Panc1 (cell line): Measurements from ENCODE around the gene CMKLR1. TPM values are rescaled to one million over a fixed set of nuclear protein-coding genes. Genes with fewer than 3 reads are reported as not detected.

Source experiments
- ATAC-seq: fragments of 200-7000 bp; cut with Tn5 transposase; 2 replicates; pipeline ENCODE4 v1.9.1; 2020; ENCODE audit warnings: mild to moderate bottlenecking, moderate library complexity
- BruUV-seq: library from RNA; stranded (reverse); fragments of 400-500 nt; replicated peaks from 2 replicates; lab custom pipeline; 2021; lab: Mats Ljungman, UMichigan
- CTCF ChIA-PET: fragments of 300-600 bp; sonication (Branson Sonifier 250); formaldehyde crosslinking; loops from one replicate; lab custom pipeline; 2022; ENCODE audit warnings: antibody characterized with exemption; lab: Charles Lee
- POLR2A ChIA-PET: fragments of 300-600 bp; sonication (Branson Sonifier 250); formaldehyde crosslinking; loops from one replicate; lab custom pipeline; 2022; ENCODE audit warnings: antibody characterized with exemption; lab: Charles Lee
- DNase-seq: peaks from one replicate; pipeline ENCODE4 v3.0.0-alpha.2; 2010; ENCODE audit warnings: low read depth, low spot score
- H3K27ac ChIP-seq: 2 replicates; pipeline ENCODE4 v1.5.1; 2011; ENCODE audit warnings: mild to moderate bottlenecking, low read length, inconsistent platforms
- H3K27me3 ChIP-seq: fragments of 200-500 bp; sonication (Bioruptor generic); 2 replicates; pipeline ENCODE4 v1.6.0; 2014; ENCODE audit warnings: low read length, inconsistent platforms; ENCODE audit not compliant: control insufficient read depth, insufficient read depth
- H3K36me3 ChIP-seq: fragments of 200-500 bp; sonication (Bioruptor generic); 2 replicates; pipeline ENCODE4 v1.5.1; 2014; ENCODE audit warnings: inconsistent platforms, mild to moderate bottlenecking, low read length, moderate library complexity; ENCODE audit not compliant: control insufficient read depth, insufficient read depth
- H3K4me1 ChIP-seq: 2 replicates; pipeline ENCODE4 v1.5.1; 2011; ENCODE audit warnings: inconsistent platforms, mild to moderate bottlenecking, low read length, moderate library complexity; ENCODE audit not compliant: control insufficient read depth, insufficient read depth
- H3K4me3 ChIP-seq, 2 experiments: 2 replicates each; pipeline ENCODE4 v1.5.1; 2011 to 2012; ENCODE audit warnings: low read depth in 2 of 2, low read length in 2 of 2, mild to moderate bottlenecking in 2 of 2, inconsistent platforms in 1 of 2, moderate library complexity in 1 of 2
- H3K9me3 ChIP-seq: fragments of 200-500 bp; sonication (Bioruptor generic); 2 replicates; pipeline ENCODE4 v1.5.1; 2014; ENCODE audit warnings: low read depth, mild to moderate bottlenecking, inconsistent platforms, low read length, moderate library complexity; ENCODE audit not compliant: control insufficient read depth, insufficient read depth
- CTCF ChIP-seq: fragments of 450-650 bp; IDR thresholded peaks from 2 replicates; pipeline ENCODE4 v1.5.1; 2017; ENCODE audit warnings: mild to moderate bottlenecking
- POLR2AphosphoS5 ChIP-seq: IDR thresholded peaks from 2 replicates; pipeline ENCODE4 v1.6.1; 2012; ENCODE audit warnings: mild to moderate bottlenecking, low read depth, low read length, moderate library complexity
- SIN3A ChIP-seq: IDR thresholded peaks from 2 replicates; pipeline ENCODE4 v1.6.1; 2012; ENCODE audit warnings: low read depth, mild to moderate bottlenecking, low read length, moderate library complexity, borderline replicate concordance; ENCODE audit not compliant: insufficient read depth
- TCF7L2 ChIP-seq: IDR thresholded peaks from 2 replicates; pipeline ENCODE4 v1.6.1; 2011; ENCODE audit warnings: mild to moderate bottlenecking, low read depth, low read length, inconsistent platforms
- in situ Hi-C: cut with HindIII; loops from 2 replicates; pipeline ENCODE4 v1.10.0; 2016; ENCODE audit warnings: low sequenced_read_pairs, low pct_unique_long_range_greater_than_20kb
- intact Hi-C: fragments of 100-400 bp; cut with micrococcal nuclease; formaldehyde crosslinking; loops from one replicate; pipeline ENCODE4 v1.10.0; 2022; ENCODE audit not compliant: unreplicated experiment
- total RNA-seq: library from RNA; stranded (reverse); gene quantifications from one replicate; pipeline ENCODE4 v1.2.1, GENCODE V29; 2021; ENCODE audit not compliant: unreplicated experiment
- TF ChIP-seq, protein P1 (sequence below), 2 experiments: IDR thresholded peaks; 2 replicates each; pipeline ENCODE4 v1.6.1; 2011 to 2012; ENCODE audit warnings: low read depth in 2 of 2, control low read depth in 1 of 2, low read length in 1 of 2, mild to moderate bottlenecking in 1 of 2, moderate library complexity in 1 of 2; ENCODE audit not compliant: insufficient read depth in 1 of 2

CMKLR1 gene
- total RNA-seq, 1 experiment from 2014 or later, result 0.03 TPM

GRCh38 chr12:108301346-108301745 is 37.8 kb downstream of the CMKLR1 start:
- no peak for DNase-seq
- TF ChIP-seq CTCF (no peak), POLR2AphosphoS5 (no peak)
- TF ChIP-seq, protein P1, sequence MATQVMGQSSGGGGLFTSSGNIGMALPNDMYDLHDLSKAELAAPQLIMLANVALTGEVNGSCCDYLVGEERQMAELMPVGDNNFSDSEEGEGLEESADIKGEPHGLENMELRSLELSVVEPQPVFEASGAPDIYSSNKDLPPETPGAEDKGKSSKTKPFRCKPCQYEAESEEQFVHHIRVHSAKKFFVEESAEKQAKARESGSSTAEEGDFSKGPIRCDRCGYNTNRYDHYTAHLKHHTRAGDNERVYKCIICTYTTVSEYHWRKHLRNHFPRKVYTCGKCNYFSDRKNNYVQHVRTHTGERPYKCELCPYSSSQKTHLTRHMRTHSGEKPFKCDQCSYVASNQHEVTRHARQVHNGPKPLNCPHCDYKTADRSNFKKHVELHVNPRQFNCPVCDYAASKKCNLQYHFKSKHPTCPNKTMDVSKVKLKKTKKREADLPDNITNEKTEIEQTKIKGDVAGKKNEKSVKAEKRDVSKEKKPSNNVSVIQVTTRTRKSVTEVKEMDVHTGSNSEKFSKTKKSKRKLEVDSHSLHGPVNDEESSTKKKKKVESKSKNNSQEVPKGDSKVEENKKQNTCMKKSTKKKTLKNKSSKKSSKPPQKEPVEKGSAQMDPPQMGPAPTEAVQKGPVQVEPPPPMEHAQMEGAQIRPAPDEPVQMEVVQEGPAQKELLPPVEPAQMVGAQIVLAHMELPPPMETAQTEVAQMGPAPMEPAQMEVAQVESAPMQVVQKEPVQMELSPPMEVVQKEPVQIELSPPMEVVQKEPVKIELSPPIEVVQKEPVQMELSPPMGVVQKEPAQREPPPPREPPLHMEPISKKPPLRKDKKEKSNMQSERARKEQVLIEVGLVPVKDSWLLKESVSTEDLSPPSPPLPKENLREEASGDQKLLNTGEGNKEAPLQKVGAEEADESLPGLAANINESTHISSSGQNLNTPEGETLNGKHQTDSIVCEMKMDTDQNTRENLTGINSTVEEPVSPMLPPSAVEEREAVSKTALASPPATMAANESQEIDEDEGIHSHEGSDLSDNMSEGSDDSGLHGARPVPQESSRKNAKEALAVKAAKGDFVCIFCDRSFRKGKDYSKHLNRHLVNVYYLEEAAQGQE (IDR thresholded peaks at IDR 0.05; ENCODE audit: insufficient read depth in 1 of 2, low read depth in 2 of 2, low read length in 1 of 2), result no peak
- H3K36me3 ChIP-seq, result no peaks in the 10 kb centered on the region
- H3K4me1 ChIP-seq, result no peaks in the 10 kb centered on the region
- BruUV-seq, result no TSS peak
- H3K27me3 ChIP-seq, result no peaks in the 10 kb centered on the region
- POLR2A ChIA-PET, result no interaction called here
- no peak overlapping the region for H3K4me3 ChIP-seq
- H3K27ac ChIP-seq, result no peak overlapping the region
- in situ Hi-C loops, result no loop called here
- intact Hi-C loops, result no loop called here
- no peak for ATAC-seq
- CTCF ChIA-PET, result no interaction called here
- no peaks in the 10 kb centered on the region for H3K9me3 ChIP-seq

DNA sequence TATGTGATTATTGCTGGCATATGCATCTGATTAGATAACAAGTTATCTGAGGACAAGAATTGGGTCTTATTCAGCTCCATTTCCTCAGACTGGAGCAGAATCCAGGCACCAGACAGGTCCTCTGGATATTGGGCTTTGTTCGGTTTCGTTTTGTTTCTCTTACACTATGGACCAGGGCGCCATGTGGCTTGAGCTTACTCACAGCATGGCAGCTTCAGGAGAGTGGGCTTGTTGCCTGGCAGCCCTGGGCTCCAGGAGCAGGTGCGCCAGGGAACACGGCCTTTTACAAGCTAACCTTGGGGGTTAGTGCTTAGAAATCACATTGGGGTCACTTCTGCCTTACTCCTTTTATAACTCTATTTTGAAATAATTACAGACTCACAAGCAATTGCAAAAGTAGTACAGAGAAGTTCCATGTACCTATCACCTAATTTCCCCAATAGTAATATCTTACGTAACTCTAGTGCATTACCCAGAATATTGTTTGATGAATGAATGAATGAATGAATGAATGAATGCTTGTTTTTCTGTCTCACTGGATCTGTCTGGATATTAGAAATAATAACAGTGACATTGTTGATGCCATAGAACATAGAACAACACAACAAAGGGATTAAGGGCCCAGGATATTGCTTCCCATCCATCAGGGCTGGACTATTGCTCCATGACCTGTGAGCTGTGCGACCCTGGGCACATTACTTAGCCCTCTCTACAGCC is 39.0 kb downstream of the CMKLR1 start:
- ChIA-PET CTCF (no interaction called here), POLR2A (no interaction called here)
- ATAC-seq (no peak), DNase-seq (no peak)
- Histone ChIP-seq H3K9me3 (no peaks in the 10 kb centered on the region), H3K27me3 (no peaks in the 10 kb centered on the region), H3K4me3 (no peak overlapping the region), H3K27ac (no peak overlapping the region), H3K4me1 (no peaks in the 10 kb centered on the region), H3K36me3 (no peaks in the 10 kb centered on the region)
- in situ Hi-C loops (no loop called here), intact Hi-C loops (no loop called here)
- no TSS peak for BruUV-seq
- TF ChIP-seq, protein P1 (IDR thresholded peaks at IDR 0.05; ENCODE audit: insufficient read depth in 1 of 2, low read depth in 2 of 2, low read length in 1 of 2), result no peak
- TF ChIP-seq SIN3A (no peak), TCF7L2 (no peak), POLR2AphosphoS5 (no peak), CTCF (no peak)
